Upper lobe of left lung (tissue), 4 donors: Measurements from ENCODE around the gene THYN1.

Experiments used
- EP300 ChIP-seq, 4 donors: sonication (generic); formaldehyde crosslinking; IDR thresholded peaks; one replicate each; pipeline ENCODE4 v1.5.1; 2017; ENCODE audit warnings: antibody characterized with exemption in 4 of 4, control low read depth in 2 of 4
- POLR2A ChIP-seq, 4 donors: fragments of 450-650 bp; IDR thresholded peaks; one replicate each; pipeline ENCODE4 v1.5.1; 2016 to 2017; ENCODE audit warnings: antibody characterized with exemption in 4 of 4, mild to moderate bottlenecking in 2 of 4
- POLR2AphosphoS5 ChIP-seq, 2 donors: sonication (generic); formaldehyde crosslinking; IDR thresholded peaks; one replicate each; pipeline ENCODE4 v1.5.1; 2017; ENCODE audit warnings: antibody characterized with exemption in 2 of 2
- TF ChIP-seq, protein P1 (sequence below), 6 experiments: fragments of 450-650 bp in 4 of 6; fragments of 200-600 bp in 2 of 6; sonication (generic) in 2 of 6; IDR thresholded peaks; one replicate each; pipeline ENCODE4 v1.5.1; 2016 to 2019; ENCODE audit warnings: antibody characterized with exemption in 6 of 6

DNA sequence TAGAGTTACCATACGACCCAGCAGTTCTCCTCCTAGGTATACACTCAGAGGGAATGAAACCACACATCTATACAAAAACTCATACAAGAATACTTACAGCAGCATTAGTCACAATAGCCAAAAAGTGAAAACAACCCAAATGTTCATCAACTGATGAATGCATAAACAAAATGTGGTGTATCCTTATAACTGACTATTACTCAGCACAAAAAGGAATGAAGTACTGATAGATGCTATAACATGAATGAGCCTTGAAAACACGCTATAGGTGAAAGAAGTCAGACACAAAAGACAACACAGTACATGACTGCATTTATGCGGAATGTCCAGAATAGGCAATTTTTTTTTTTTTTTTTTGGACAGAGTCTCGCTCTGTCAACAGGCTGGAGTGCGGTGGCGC, 52.5 kb downstream of the THYN1 start:
- TF ChIP-seq, protein P1, sequence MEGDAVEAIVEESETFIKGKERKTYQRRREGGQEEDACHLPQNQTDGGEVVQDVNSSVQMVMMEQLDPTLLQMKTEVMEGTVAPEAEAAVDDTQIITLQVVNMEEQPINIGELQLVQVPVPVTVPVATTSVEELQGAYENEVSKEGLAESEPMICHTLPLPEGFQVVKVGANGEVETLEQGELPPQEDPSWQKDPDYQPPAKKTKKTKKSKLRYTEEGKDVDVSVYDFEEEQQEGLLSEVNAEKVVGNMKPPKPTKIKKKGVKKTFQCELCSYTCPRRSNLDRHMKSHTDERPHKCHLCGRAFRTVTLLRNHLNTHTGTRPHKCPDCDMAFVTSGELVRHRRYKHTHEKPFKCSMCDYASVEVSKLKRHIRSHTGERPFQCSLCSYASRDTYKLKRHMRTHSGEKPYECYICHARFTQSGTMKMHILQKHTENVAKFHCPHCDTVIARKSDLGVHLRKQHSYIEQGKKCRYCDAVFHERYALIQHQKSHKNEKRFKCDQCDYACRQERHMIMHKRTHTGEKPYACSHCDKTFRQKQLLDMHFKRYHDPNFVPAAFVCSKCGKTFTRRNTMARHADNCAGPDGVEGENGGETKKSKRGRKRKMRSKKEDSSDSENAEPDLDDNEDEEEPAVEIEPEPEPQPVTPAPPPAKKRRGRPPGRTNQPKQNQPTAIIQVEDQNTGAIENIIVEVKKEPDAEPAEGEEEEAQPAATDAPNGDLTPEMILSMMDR (IDR thresholded peaks at IDR 0.05), result no peak
- TF ChIP-seq POLR2AphosphoS5 (IDR thresholded peaks at IDR 0.05) (no peak), POLR2A (IDR thresholded peaks at IDR 0.05) (no peak), EP300 (IDR thresholded peaks at IDR 0.05) (no peak)
